ENCODE data around the gene TMTC2.

TMTC2 gene

GRCh38 chr12:82745063-82745674, 58.5 kb downstream of the TMTC2 start:
- no peaks in the 10 kb centered on the region for H3F3A ChIP-seq (ENCODE audit: insufficient read depth, low read length)
- H3K27ac ChIP-seq (ENCODE audit: low read depth, low read length, poor library complexity, severe bottlenecking), result no peak overlapping the region
- H3K9ac ChIP-seq (ENCODE audit: low read length), result no peak overlapping the region
- no peaks in the 10 kb centered on the region for H3K9me2 ChIP-seq (ENCODE audit: low read depth, low read length)
- no peaks in the 10 kb centered on the region for H4K20me1 ChIP-seq (ENCODE audit: insufficient read depth, low read length)
- TF ChIP-seq, protein P1, sequence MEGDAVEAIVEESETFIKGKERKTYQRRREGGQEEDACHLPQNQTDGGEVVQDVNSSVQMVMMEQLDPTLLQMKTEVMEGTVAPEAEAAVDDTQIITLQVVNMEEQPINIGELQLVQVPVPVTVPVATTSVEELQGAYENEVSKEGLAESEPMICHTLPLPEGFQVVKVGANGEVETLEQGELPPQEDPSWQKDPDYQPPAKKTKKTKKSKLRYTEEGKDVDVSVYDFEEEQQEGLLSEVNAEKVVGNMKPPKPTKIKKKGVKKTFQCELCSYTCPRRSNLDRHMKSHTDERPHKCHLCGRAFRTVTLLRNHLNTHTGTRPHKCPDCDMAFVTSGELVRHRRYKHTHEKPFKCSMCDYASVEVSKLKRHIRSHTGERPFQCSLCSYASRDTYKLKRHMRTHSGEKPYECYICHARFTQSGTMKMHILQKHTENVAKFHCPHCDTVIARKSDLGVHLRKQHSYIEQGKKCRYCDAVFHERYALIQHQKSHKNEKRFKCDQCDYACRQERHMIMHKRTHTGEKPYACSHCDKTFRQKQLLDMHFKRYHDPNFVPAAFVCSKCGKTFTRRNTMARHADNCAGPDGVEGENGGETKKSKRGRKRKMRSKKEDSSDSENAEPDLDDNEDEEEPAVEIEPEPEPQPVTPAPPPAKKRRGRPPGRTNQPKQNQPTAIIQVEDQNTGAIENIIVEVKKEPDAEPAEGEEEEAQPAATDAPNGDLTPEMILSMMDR (IDR thresholded peaks at IDR 0.05; ENCODE audit: low read length), result no peak
- TF ChIP-seq EZH2 (IDR thresholded peaks at IDR 0.05; ENCODE audit: borderline replicate concordance, low read length), result no peak
- no peaks in the 10 kb centered on the region for H3K9me3 ChIP-seq (ENCODE audit: low read length)
- H3K4me3 ChIP-seq (ENCODE audit: low read depth, low read length, poor library complexity, severe bottlenecking), result no peak overlapping the region
- H2AFZ ChIP-seq (ENCODE audit: low read length), result no peak overlapping the region
- no peaks in the 10 kb centered on the region for H3K4me1 ChIP-seq (ENCODE audit: insufficient read depth, low read length, severe bottlenecking)
- H3K79me2 ChIP-seq (ENCODE audit: insufficient read depth, low read length), result no peaks in the 10 kb centered on the region
- no peaks in the 10 kb centered on the region for H3K27me3 ChIP-seq (ENCODE audit: insufficient read depth, low read length)
- H3K36me3 ChIP-seq (ENCODE audit: insufficient read depth, low read length), result no peaks in the 10 kb centered on the region
- H3K4me2 ChIP-seq (ENCODE audit: low read length), result no peak overlapping the region

DNA sequence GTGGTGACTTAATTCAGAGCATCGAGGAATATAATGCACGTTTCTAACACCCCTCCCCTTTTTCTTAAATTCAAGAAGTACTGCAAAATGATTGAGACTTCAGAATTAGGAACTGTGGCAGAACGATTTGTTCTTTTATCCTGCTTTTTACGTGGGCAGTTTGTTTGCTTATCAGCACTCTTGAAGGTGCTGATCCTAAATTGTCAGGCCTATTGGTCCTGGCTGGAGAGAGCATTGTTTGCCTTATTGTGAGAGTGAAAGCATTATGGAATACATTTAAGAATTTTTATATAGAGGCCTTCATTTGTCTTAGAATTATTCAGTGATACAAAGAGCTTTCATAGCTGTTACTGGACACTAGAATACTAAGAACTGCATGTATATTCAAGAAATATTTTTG, 59.1 kb downstream of the TMTC2 start:
- no peak overlapping the region for H3K9ac ChIP-seq (ENCODE audit: low read length)

GRCh38 chr12:82746668-82747067, 60.0 kb downstream of the TMTC2 start:
- Histone ChIP-seq H3K4me2 (ENCODE audit: low read length) (no peak overlapping the region), H2AFZ (ENCODE audit: low read length) (no peak overlapping the region), H3K79me2 (ENCODE audit: insufficient read depth, low read length) (no peaks in the 10 kb centered on the region), H3K9me2 (ENCODE audit: low read depth, low read length) (no peaks in the 10 kb centered on the region), H3F3A (ENCODE audit: insufficient read depth, low read length) (no peaks in the 10 kb centered on the region), H3K4me1 (ENCODE audit: insufficient read depth, low read length, severe bottlenecking) (no peaks in the 10 kb centered on the region), H3K4me3 (ENCODE audit: low read depth, low read length, poor library complexity, severe bottlenecking) (no peak overlapping the region), H3K27me3 (ENCODE audit: insufficient read depth, low read length) (no peaks in the 10 kb centered on the region), H4K20me1 (ENCODE audit: insufficient read depth, low read length) (no peaks in the 10 kb centered on the region), H3K36me3 (ENCODE audit: insufficient read depth, low read length) (no peaks in the 10 kb centered on the region), H3K27ac (ENCODE audit: low read depth, low read length, poor library complexity, severe bottlenecking) (no peak overlapping the region), H3K9me3 (ENCODE audit: low read length) (no peaks in the 10 kb centered on the region), H3K9ac (ENCODE audit: low read length) (no peak overlapping the region)
- no peak for TF ChIP-seq EZH2 (IDR thresholded peaks at IDR 0.05; ENCODE audit: borderline replicate concordance, low read length)
- TF ChIP-seq, protein P1 (IDR thresholded peaks at IDR 0.05; ENCODE audit: low read length), result no peak

More for the DNA sequence above, 59.1 kb downstream of the TMTC2 start:
- H3F3A ChIP-seq (ENCODE audit: insufficient read depth, low read length), result no peaks in the 10 kb centered on the region
- no peak overlapping the region for H3K4me2 ChIP-seq (ENCODE audit: low read length)
- H3K4me3 ChIP-seq (ENCODE audit: low read depth, low read length, poor library complexity, severe bottlenecking), result no peak overlapping the region
- no peaks in the 10 kb centered on the region for H3K79me2 ChIP-seq (ENCODE audit: insufficient read depth, low read length)
- no peak overlapping the region for H2AFZ ChIP-seq (ENCODE audit: low read length)
- no peaks in the 10 kb centered on the region for H3K36me3 ChIP-seq (ENCODE audit: insufficient read depth, low read length)
- no peaks in the 10 kb centered on the region for H3K9me2 ChIP-seq (ENCODE audit: low read depth, low read length)
- no peaks in the 10 kb centered on the region for H3K9me3 ChIP-seq (ENCODE audit: low read length)
- H3K27ac ChIP-seq (ENCODE audit: low read depth, low read length, poor library complexity, severe bottlenecking), result no peak overlapping the region
- TF ChIP-seq, protein P1 (IDR thresholded peaks at IDR 0.05; ENCODE audit: low read length), result no peak
- no peak for TF ChIP-seq EZH2 (IDR thresholded peaks at IDR 0.05; ENCODE audit: borderline replicate concordance, low read length)
- no peaks in the 10 kb centered on the region for H3K27me3 ChIP-seq (ENCODE audit: insufficient read depth, low read length)
- H3K4me1 ChIP-seq (ENCODE audit: insufficient read depth, low read length, severe bottlenecking), result no peaks in the 10 kb centered on the region
- no peaks in the 10 kb centered on the region for H4K20me1 ChIP-seq (ENCODE audit: insufficient read depth, low read length)
